HG03060 (cell line): ENCODE measurements around the gene STPG4.
"Not testable (repeated sequence)": the region's sequence is repeated elsewhere in the genome, so short reads cannot be mapped to it uniquely, and the experiment has no call there.

Experiments
- ATAC-seq: cut with Tn5 transposase; IDR thresholded peaks from one replicate; pipeline ENCODE4 v1.9.1; 2021; ENCODE audit warnings: low read depth, moderate number of reproducible peaks; ENCODE audit not compliant: unreplicated experiment

Gene STPG4

DNA sequence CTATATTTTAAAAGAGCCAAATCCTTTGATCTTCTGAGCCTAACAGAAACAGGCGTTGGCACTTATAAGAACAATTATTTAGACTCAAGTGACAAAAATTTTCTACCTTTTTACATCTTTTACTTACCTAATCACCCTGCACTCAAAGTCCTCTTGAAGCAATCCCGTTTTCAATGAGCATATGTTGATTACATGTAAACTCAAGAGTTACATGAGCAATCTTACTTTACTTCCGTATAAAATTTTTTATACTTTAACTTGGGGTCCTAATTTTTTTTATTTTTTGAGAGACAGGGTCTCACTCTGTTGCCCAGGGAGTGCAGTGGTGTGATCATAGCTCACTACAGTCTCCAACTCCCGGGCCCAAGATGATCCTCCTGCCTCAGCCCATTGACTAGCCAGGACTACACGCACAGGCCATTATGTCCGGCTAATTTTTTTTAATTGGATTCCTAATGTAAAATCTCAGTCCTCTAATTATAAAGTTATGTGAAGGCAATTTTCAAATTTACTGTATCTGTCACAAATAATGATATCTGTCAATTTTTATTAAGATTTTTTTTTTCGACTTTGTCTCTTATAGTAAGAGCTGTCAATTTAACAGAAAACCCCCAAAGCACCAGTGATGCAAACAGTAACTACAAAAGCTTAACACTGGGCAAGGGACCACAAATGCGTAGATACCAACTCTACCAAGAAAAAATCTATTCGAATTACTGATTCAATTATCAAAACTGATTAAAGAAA, 19.1 kb upstream of the STPG4 start:
- no peak for ATAC-seq

GRCh38 chr2:47172922-47173695, 18.0 kb upstream of the STPG4 start:
- no peak for ATAC-seq

GRCh38 chr2:47172156-47172921, 17.2 kb upstream of the STPG4 start:
- no peak for ATAC-seq

- ATAC-seq = no peak
These were observed 14.7 kb upstream of the STPG4 start for GRCh38 chr2:47169784-47170183.

- ATAC-seq = not testable (repeated sequence)
These were observed 13.8 kb upstream of the STPG4 start for GRCh38 chr2:47168895-47169294.

DNA sequence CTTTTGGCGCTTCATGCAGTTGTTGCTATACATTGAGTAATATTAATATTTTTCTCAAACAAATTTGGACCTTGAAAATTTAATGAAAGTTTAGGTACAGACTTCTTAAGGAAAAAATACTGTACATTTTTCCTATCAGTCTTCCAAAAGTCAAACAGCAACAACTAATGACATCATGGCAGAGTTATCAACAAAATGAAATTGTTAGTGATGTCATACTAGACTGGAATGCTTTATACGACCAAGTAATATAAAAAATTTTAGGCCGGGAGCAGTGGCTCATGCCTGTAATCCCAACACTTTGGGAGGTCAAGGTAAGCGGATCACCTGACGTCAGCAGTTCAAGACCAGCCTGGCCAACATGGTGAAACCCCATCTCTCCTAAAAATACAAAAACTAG, 12.0 kb upstream of the STPG4 start:
- no peak for ATAC-seq

DNA sequence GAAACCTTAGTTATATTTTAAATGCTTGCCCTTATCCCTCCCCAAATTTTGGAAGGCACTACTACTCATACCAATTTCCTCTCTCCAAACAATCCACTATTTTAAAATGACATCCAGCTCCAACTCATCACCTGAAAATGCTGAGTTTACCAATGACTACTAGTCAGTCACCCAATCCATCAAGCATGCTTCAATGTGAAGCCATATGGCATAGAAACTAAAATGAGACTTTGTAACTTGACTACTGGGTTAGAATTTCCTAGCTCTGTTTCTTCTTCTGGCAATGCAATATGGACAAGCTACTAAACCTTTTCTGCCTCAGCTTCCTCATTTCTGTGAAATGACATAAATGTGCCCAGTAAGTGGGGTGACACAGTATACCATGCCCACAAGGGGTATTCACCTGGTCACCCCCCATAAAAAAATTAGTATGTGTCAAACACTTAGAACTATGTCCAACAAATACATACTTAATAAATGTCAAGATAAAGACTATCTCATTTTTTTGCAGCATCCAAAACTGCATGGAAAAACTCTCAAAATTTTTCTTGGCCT, 10.0 kb upstream of the STPG4 start:
- ATAC-seq = no peak

DNA sequence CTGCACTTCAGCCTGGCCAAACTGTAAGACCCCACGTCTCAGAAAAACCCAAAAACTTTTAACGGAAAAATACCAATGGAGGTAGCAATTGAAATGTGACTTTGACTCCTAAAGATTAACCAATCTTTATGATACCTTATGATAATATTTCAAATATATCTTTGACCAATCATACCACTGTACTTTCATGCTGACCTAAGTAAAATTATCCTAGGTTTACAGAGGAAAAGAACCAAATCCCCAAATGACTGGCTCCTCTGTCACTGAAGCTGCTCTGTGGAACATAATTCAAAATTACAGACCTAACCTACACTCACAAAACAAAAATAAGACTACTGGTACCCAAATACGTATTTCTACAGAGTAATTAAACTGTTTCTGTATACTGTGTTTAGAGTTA, 7.7 kb upstream of the STPG4 start:
- ATAC-seq = no peak

DNA sequence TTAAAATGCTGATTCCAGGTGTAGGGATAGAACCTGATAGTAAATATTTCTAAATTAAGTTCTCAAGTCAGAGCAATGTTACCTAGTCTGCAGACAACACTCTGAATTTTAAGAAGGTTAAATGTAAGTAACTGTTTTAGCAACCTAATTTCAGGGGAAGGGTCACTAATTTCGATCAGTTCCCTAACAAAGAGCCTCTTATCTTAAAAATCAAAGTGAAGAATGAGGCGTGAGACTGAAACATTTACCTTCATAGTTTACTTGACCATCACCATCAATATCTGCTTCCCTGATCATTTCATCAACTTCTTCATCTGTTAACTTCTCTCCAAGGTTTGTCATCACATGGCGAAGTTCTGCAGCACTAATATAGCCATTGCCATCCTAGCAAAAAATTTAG, 6.4 kb upstream of the STPG4 start:
- no peak for ATAC-seq

GRCh38 chr2:47160660-47161059, 5.6 kb upstream of the STPG4 start:
- no peak for ATAC-seq

GRCh38 chr2:47160211-47160610, 5.1 kb upstream of the STPG4 start:
- no peak for ATAC-seq

DNA sequence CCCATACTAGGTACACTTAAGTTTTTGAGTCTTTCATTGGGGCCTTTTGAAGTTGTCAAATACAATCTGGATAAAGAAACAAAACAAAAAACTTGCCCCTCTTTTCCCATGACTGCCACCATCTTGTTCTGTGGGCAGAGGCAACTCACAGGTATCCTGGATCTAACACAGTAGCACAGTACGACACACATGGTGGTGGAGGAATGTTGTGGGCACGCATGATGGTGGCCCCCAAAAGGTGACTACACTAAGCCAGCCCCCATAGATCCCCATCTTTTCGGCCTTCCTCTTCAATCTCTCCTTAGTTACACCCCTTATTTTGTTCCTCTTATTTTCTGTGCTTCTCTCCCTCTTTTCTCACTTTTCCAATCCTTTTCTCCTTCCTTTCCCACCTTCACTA, 4.5 kb upstream of the STPG4 start:
- no peak for ATAC-seq

DNA sequence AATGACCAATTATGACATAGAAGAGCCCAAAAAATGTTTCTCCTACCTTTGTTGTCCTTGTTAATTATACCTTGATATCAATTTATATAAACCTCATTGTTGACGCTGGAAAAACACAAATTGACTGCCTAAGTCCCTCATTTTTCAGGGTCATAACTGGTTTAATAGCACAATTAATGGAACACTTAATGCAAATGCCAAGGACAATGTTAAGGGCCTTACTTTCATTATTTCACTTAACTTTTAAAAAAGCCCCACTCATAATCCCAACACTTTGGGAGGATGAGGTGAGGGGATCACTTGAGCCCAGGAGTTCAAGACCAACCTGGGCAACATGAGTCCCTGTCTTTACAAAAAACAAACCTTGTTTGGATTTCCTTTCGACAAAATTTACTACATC, 3.5 kb upstream of the STPG4 start:
- no peak for ATAC-seq

DNA sequence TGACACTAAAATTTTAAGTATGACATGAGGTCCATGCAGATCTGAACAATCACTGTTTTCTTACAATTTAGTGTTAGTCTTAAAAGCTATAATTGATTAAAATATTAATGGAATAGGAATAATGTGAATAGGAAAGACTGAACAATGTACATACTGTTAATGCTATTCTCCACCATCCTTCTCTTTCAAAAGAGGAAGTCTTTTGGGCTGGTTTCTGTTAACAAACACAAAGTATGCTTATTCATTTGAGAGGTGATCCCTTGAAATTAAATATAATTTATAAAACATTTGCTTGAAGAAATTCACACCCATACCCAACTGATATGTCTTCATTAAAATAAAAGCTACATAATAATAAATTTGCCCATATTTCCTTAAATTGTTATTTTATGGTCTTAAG, 2.3 kb downstream of the STPG4 start:
- ATAC-seq = no peak

DNA sequence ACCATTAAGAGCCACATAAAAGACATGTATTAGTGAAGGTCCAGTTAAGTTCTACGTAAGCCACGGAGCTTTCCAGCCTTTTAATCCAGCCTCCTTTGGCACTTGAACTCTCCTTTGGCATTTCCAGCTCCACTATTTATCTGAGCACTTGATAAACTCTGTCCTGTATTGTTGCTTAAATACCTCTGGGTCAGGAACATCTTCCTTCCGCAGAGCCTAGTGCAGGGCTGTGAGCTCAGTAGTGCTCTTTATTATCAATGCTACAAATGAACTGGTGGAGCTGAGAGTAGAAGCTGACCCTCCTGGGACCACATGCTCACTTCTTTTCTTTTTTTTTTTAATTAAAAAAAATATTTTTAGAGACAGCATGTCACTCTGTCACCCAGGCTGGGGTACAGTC, 4.9 kb downstream of the STPG4 start:
- no peak for ATAC-seq

DNA sequence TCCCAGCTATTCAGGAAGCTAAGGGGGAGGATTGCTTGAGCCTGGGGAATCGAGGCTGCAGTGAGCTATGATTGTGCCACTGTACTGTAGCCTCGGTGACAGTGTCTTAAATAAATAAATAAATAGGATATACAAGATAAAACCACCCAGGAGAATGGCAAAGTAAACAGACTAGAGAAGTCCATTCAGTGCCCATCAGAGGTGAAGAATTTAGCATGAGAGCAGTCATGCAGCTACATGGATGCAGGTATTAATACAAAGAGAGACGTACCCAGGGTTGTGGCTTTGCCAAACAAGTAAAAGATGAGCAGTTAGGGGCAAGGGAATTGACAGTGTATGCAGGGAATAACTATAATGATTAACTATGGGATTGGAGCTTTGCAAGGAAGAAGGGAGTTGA, 8.1 kb downstream of the STPG4 start:
- no peak for ATAC-seq

- no peak for ATAC-seq
These were observed 9.6 kb downstream of the STPG4 start for GRCh38 chr2:47145466-47145865.

DNA sequence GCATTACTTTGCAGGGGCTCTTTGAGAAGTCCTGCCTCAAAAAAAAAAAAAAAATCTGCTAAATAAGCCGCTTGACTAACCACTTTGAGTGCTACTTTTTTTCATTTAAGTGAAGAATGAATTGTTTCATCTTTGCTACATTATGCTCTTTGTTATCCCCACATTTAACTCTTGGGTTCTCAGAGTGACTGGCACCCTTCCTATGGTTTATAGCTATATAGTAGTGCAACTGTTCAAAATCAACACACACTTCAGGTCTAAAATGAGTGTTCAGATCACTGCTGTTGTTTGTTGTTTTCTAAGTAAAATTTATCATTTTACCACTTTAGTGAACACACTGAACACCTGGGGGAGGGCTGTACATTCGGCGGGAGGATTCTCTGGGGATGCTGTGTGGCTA, 13.6 kb downstream of the STPG4 start:
- ATAC-seq = no peak

- no peak for ATAC-seq
These were observed 20.6 kb downstream of the STPG4 start for GRCh38 chr2:47134386-47135090.

DNA sequence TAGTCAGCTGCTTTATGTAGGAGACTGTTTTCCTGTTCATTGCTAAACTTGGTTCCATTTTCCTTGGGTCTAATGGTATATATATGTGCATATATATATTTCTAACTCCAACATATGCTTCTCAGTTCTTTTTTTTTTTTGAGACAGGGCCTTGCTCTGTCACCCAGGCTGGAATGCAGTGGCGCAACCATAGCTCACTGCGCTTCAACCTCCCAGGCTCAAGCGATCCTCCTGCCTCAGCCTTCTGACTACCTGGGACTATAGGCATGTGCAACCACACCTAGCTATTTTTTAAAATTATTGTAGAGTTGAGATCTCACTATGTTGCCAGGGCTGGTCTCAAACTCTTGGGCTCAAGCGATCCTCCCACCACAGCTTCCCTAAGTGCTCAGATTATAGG, 22.1 kb downstream of the STPG4 start:
- no peak for ATAC-seq
